ENCODE measurements around the gene PAPLN. TPM values are rescaled to one million over a fixed set of nuclear protein-coding genes. Genes with fewer than 3 reads are reported as not detected.

The PAPLN gene
- total and polyA plus RNA-seq, 3 donors from 2014 or later, result 12.4 to 33.4 (median 24.5) TPM

DNA sequence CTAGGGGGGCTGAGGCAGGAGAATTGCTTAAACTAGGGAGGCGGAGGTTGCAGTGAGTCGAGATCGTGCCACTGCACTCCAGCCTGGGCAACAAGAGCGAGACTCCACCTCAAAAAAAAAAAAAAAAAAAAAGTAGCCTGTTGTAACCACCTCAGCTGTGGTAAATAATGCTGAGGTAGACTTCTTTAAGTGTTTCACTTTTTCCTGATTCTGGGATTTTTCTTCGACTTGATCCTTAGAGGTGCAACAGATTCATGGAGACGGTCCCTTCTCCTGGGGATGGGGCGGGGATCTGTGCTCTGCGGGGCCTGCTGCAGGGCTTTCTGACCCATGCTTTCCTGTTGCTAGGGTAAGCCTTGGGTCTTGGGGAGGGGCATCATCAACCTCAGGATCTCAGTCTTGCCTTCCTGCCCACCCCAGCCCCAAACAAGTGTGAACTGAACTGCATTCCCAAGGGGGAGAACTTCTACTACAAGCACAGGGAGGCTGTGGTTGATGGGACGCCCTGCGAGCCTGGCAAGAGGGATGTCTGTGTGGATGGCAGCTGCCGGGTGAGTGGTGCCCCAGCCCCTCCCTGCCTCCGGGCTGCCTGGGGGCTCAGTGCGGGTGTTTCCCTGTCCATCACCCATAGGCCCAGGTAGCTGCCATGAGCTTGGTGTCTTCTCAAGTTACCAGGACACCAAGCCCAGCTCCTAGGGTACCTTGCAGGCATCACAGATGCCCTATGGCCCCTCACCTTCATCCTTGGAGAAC lies 12.4 kb downstream of the PAPLN start:
- WGBS, 2 donors, result 94% methylated on average over 13 of the region's 13 CpGs
- no peaks in the 10 kb centered on the region for H3K9me3 ChIP-seq
- no peak overlapping the region for H3K4me3 ChIP-seq
- DNase-seq, result no peak
- intact Hi-C loops (cut with DNase I; ENCODE audit: low total_unique reads), result loop anchor here (10.0 kb wide), 1 partner anchor 645 kb away; no protein-coding TSS in a partner anchor
- H3K27me3 ChIP-seq, result no peaks in the 10 kb centered on the region
- H3K4me1 ChIP-seq, result no peaks in the 10 kb centered on the region
- H3K36me3 ChIP-seq (ENCODE audit: low read depth, missing control alignments), result no peaks in the 10 kb centered on the region
- no peak overlapping the region for H3K27ac ChIP-seq
- TF ChIP-seq, protein P1, sequence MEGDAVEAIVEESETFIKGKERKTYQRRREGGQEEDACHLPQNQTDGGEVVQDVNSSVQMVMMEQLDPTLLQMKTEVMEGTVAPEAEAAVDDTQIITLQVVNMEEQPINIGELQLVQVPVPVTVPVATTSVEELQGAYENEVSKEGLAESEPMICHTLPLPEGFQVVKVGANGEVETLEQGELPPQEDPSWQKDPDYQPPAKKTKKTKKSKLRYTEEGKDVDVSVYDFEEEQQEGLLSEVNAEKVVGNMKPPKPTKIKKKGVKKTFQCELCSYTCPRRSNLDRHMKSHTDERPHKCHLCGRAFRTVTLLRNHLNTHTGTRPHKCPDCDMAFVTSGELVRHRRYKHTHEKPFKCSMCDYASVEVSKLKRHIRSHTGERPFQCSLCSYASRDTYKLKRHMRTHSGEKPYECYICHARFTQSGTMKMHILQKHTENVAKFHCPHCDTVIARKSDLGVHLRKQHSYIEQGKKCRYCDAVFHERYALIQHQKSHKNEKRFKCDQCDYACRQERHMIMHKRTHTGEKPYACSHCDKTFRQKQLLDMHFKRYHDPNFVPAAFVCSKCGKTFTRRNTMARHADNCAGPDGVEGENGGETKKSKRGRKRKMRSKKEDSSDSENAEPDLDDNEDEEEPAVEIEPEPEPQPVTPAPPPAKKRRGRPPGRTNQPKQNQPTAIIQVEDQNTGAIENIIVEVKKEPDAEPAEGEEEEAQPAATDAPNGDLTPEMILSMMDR (IDR thresholded peaks at IDR 0.05), result no peak
- TF ChIP-seq POLR2A (IDR thresholded peaks at IDR 0.05), result no peak

DNA sequence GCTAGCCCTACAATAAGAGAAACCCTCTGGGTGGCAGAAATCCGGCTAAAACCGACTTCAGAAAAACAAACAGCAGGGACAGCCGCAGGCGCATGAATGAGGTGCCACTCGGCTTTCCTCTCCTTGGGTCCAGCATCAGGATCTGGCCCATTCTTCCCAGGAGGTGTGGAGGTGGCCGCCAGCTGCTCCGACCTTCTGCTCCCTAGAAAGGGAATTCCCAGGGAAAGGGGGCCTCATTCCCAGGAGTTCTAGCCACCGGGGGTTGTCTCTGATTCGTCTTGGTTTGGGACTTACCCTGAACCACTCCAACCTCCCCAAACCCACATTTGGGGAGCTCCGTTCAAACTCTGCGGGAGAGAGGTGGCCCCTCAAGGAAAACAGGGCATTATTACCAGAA lies 13.0 kb downstream of the PAPLN start:
- no peak overlapping the region for H3K27ac ChIP-seq
- 88 to 94% methylated on average over 11 of the region's 11 CpGs for WGBS, 2 donors
- no peaks in the 10 kb centered on the region for H3K36me3 ChIP-seq (ENCODE audit: low read depth, missing control alignments)

DNA sequence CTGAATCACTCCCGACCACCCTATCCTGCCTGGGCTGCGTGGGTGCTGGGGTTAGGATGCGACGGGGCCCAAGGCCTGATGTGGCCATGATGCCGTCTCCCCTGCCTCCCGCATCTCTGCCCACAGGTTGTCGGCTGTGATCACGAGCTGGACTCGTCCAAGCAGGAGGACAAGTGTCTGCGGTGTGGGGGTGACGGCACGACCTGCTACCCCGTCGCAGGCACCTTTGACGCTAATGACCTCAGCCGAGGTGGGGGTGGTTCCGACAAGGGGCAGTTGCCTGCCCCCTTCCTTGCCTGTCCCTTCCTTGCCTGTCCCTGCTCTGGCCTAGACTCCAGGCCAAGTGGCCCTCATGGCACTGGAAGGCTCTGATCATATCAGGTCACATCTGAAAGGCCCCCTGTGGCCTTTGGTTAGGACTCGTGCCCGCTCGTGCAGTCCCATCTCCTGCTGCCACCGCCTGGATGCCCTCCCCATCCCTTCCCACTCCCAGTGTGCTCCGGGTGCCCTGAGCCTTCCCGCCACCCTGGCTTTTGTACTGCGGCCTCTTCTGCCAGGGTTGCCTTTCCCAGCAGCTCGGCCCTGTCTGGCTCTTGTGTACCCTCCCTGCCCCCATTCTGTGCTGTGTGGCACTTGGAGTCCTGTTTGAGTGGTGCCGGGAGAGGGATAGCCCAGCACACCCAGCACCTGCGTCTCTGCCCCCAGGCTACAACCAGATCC lies 13.6 kb downstream of the PAPLN start:
- intact Hi-C loops (cut with DNase I; ENCODE audit: low total_unique reads), result no loop called here
- Histone ChIP-seq H3K9me3 (no peaks in the 10 kb centered on the region), H3K27me3 (no peaks in the 10 kb centered on the region), H3K36me3 (ENCODE audit: low read depth, missing control alignments) (no peaks in the 10 kb centered on the region), H3K4me1 (no peaks in the 10 kb centered on the region), H3K27ac (no peak overlapping the region), H3K4me3 (no peak overlapping the region)
- TF ChIP-seq, protein P1 (IDR thresholded peaks at IDR 0.05), result no peak
- no peak for TF ChIP-seq POLR2A (IDR thresholded peaks at IDR 0.05)
- DNase-seq, result no peak
- WGBS, 2 donors, result 81 to 94% methylated on average over 19 to 27 of the region's 27 CpGs

More for the DNA sequence above, 13.0 kb downstream of the PAPLN start:
- no peaks in the 10 kb centered on the region for H3K9me3 ChIP-seq
- no peak for TF ChIP-seq POLR2A (IDR thresholded peaks at IDR 0.05)
- TF ChIP-seq, protein P1 (IDR thresholded peaks at IDR 0.05), result no peak
- no peak for DNase-seq
- intact Hi-C loops (cut with DNase I; ENCODE audit: low total_unique reads), result no loop called here
- H3K27me3 ChIP-seq, result no peaks in the 10 kb centered on the region
- no peaks in the 10 kb centered on the region for H3K4me1 ChIP-seq
- H3K4me3 ChIP-seq, result no peak overlapping the region

DNA sequence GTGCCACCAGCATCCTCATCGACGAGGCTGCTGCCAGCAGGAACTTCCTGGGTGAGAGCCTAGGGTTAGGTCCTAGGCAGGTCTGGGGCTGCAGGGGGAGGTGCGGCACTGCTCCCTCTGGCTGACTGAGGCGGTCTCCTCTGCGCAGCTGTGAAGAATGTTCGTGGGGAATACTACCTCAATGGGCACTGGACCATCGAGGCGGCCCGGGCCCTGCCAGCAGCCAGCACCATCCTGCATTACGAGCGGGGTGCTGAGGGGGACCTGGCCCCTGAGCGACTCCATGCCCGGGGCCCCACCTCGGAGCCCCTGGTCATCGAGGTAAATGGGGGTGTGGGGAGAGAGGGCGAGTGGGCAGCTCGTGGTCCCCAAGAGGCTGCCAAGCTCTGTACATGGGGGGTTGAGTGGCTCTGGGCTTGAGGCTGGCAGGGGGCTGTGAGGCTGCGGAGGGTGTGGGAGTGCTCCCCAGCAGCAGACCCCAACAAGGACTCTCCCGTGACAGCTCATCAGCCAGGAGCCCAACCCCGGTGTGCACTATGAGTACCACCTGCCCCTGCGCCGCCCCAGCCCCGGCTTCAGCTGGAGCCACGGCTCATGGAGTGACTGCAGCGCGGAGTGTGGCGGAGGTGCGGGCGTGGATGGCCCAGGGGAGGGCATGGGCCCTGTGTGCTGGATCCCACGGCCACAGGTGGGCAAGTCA lies 14.4 kb downstream of the PAPLN start:
- Histone ChIP-seq H3K9me3 (no peaks in the 10 kb centered on the region), H3K36me3 (ENCODE audit: low read depth, missing control alignments) (no peaks in the 10 kb centered on the region), H3K4me1 (no peaks in the 10 kb centered on the region), H3K27ac (no peak overlapping the region), H3K27me3 (no peaks in the 10 kb centered on the region), H3K4me3 (no peak overlapping the region)
- DNase-seq, result no peak
- TF ChIP-seq, protein P1 (IDR thresholded peaks at IDR 0.05), result no peak
- TF ChIP-seq POLR2A (IDR thresholded peaks at IDR 0.05), result no peak
- 84 to 95% methylated on average over 6 to 30 of the region's 30 CpGs for WGBS, 2 donors
- intact Hi-C loops (cut with DNase I; ENCODE audit: low total_unique reads), result no loop called here

Data from testis (tissue), 3 donors.